ENCODE measurements around the gene DNM1.

GRCh38 chr9:128191406-128192046, 11.7 kb upstream of the DNM1 start, which contains the start of gene CIZ1:
- TF ChIP-seq POLR2A (IDR thresholded peaks at IDR 0.05; ENCODE audit: low read length) (peak; percentile 66), GATA1 (IDR thresholded peaks at IDR 0.05; ENCODE audit: low read depth, low read length) (no peak)

Measured in erythroblast (primary cell).